OCI-LY7 (cell line): Measurements from ENCODE around the gene PPARGC1A. TPM values are rescaled to one million over a fixed set of nuclear protein-coding genes. Genes with fewer than 3 reads are reported as not detected.

ENCODE experiments used
- BruUV-seq: library from RNA; stranded (reverse); fragments of 400-500 nt; replicated peaks from 2 replicates; lab custom pipeline; 2021; lab: Mats Ljungman, UMichigan
- CTCF ChIA-PET: fragments of 300-600 bp; sonication (Branson Sonifier 250); formaldehyde crosslinking; loops from one replicate; lab custom pipeline; 2022; ENCODE audit warnings: antibody characterized with exemption; ENCODE audit not compliant: unreplicated experiment; lab: Charles Lee
- POLR2A ChIA-PET: fragments of 300-600 bp; sonication (Branson Sonifier 250); formaldehyde crosslinking; loops from one replicate; lab custom pipeline; 2022; ENCODE audit warnings: antibody characterized with exemption; lab: Charles Lee
- DNase-seq: peaks from one replicate; pipeline ENCODE4 v3.0.0-alpha.2; 2015; ENCODE audit warnings: low spot score
- H2AFZ ChIP-seq: fragments of 200-600 bp; sonication (generic), shearing (Covaris generic); 2 replicates; pipeline ENCODE4 v1.6.1; 2014; ENCODE audit warnings: mild to moderate bottlenecking, antibody characterized with exemption, low read length, moderate library complexity
- H3K27ac ChIP-seq: fragments of 200-600 bp; sonication (generic); 2 replicates; pipeline ENCODE4 v1.5.1; 2014; ENCODE audit warnings: mixed run types, low read depth, mild to moderate bottlenecking, moderate library complexity, low read length, inconsistent platforms; ENCODE audit not compliant: poor library complexity, severe bottlenecking
- H3K36me3 ChIP-seq: fragments of 200-600 bp; sonication (generic); 2 replicates; pipeline ENCODE4 v1.6.1; 2014; ENCODE audit warnings: mild to moderate bottlenecking, antibody characterized with exemption, low read length, moderate library complexity, mixed read lengths; ENCODE audit not compliant: insufficient read depth
- H3K4me1 ChIP-seq: fragments of 200-600 bp; sonication (generic); 2 replicates; pipeline ENCODE4 v1.5.1; 2014; ENCODE audit warnings: mild to moderate bottlenecking, low read length; ENCODE audit not compliant: insufficient read depth, poor library complexity, severe bottlenecking
- H3K4me2 ChIP-seq: fragments of 200-600 bp; sonication (generic); 2 replicates; pipeline ENCODE4 v1.6.1; 2014; ENCODE audit warnings: mild to moderate bottlenecking, low read length
- H3K4me3 ChIP-seq: fragments of 200-600 bp; sonication (generic); 2 replicates; pipeline ENCODE4 v1.5.1; 2014; ENCODE audit warnings: mild to moderate bottlenecking, low read depth, low read length; ENCODE audit not compliant: poor library complexity, severe bottlenecking
- H3K79me2 ChIP-seq: fragments of 200-600 bp; sonication (generic); 2 replicates; pipeline ENCODE4 v1.6.1; 2016; ENCODE audit warnings: low read depth, mild to moderate bottlenecking, low read length, moderate library complexity, mixed read lengths; ENCODE audit not compliant: insufficient read depth
- H3K9me2 ChIP-seq: fragments of 200-600 bp; sonication (generic); 2 replicates; pipeline ENCODE4 v1.6.1; 2016; ENCODE audit warnings: mild to moderate bottlenecking, low read length, mixed read lengths; ENCODE audit not compliant: insufficient read depth
- H3K9me3 ChIP-seq: fragments of 200-600 bp; sonication (generic); 2 replicates; pipeline ENCODE4 v1.6.1; 2014; ENCODE audit warnings: mild to moderate bottlenecking, mixed run types, low read length, mixed read lengths
- H4K20me1 ChIP-seq: fragments of 200-600 bp; sonication (generic); 2 replicates; pipeline ENCODE4 v1.6.1; 2014; ENCODE audit warnings: mild to moderate bottlenecking, antibody characterized with exemption, low read length, moderate library complexity, mixed read lengths; ENCODE audit not compliant: insufficient read depth
- CTCF ChIP-seq: fragments of 200-600 bp; sonication (generic); conservative IDR thresholded peaks from 2 replicates; pipeline ENCODE4 v1.5.1; 2014; ENCODE audit warnings: mild to moderate bottlenecking, antibody characterized with exemption, low read length, moderate library complexity, mixed read lengths
- EZH2phosphoT487 ChIP-seq: fragments of 200-600 bp; sonication (generic); IDR thresholded peaks from 2 replicates; pipeline ENCODE4 v1.6.1; 2018; ENCODE audit warnings: low read depth, borderline replicate concordance, mild to moderate bottlenecking, mixed run types, antibody characterized with exemption, low read length, moderate library complexity, mixed read lengths
- intact Hi-C: fragments of 100-400 bp; cut with micrococcal nuclease; formaldehyde crosslinking; loops from one replicate; pipeline ENCODE4 v1.10.0; 2022; ENCODE audit not compliant: unreplicated experiment
- total RNA-seq, 2 experiments: library from RNA; depleted of rRNA in 1 of 2; stranded (reverse); fragments of >200 nt in 1 of 2; shearing (Covaris generic) in 1 of 2; gene quantifications; 2 replicates each; pipeline ENCODE4 v1.2.3, GENCODE V29; 2014 to 2022

PPARGC1A gene
- total RNA-seq, 2 experiments from 2014 or later = 0.40 TPM; not detected in 1

- ChIA-PET CTCF (no interaction called here), POLR2A (interaction anchor here (1.1 kb wide), 1 partner anchor 20 kb away, joined by 3 read pairs; no protein-coding TSS in a partner anchor)
- H3K36me3 ChIP-seq = no peaks in the 10 kb centered on the region
- no peak for TF ChIP-seq EZH2phosphoT487
- TF ChIP-seq CTCF = no peak
- H2AFZ ChIP-seq = no peak overlapping the region
- H3K4me2 ChIP-seq = no peak overlapping the region
- H3K27ac ChIP-seq = no peak overlapping the region
- no peak overlapping the region for H3K4me3 ChIP-seq
- no peaks in the 10 kb centered on the region for H3K9me3 ChIP-seq
- no peaks in the 10 kb centered on the region for H4K20me1 ChIP-seq
- no peaks in the 10 kb centered on the region for H3K4me1 ChIP-seq
- intact Hi-C loops = no loop called here
- DNase-seq = no peak
- no peaks in the 10 kb centered on the region for H3K79me2 ChIP-seq
- BruUV-seq = no TSS peak
- no peaks in the 10 kb centered on the region for H3K9me2 ChIP-seq
These were observed 121.3 kb downstream of the PPARGC1A start for GRCh38 chr4:23768541-23768940.

DNA sequence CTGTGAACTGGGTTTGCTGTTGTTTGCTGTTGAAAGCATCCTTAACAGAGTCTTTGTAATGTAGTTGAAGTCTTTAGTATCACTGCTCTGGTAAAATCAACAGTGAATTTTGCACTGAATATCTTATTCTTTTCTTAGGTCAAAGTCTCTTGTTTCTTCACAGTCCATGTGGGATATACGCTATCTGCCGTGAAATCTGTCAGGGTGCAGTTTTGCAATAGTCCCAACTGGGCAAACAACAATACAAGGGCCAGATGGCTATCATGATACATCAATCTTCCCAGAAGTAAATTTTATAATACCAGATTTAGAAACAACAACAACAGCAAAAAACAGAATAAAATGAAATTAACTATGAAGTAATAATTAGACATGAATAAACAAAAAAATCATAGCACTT lies 123.5 kb downstream of the PPARGC1A start:
- intact Hi-C loops = no loop called here
- Histone ChIP-seq H3K36me3 (no peaks in the 10 kb centered on the region), H3K4me3 (no peak overlapping the region), H3K4me2 (no peak overlapping the region), H3K9me2 (no peaks in the 10 kb centered on the region), H3K27ac (no peak overlapping the region), H2AFZ (no peak overlapping the region), H3K9me3 (no peaks in the 10 kb centered on the region), H3K4me1 (no peaks in the 10 kb centered on the region), H4K20me1 (no peaks in the 10 kb centered on the region), H3K79me2 (no peaks in the 10 kb centered on the region)
- no peak for TF ChIP-seq CTCF
- no peak for TF ChIP-seq EZH2phosphoT487
- DNase-seq = no peak
- ChIA-PET POLR2A (no interaction called here), CTCF (no interaction called here)
- no TSS peak for BruUV-seq

DNA sequence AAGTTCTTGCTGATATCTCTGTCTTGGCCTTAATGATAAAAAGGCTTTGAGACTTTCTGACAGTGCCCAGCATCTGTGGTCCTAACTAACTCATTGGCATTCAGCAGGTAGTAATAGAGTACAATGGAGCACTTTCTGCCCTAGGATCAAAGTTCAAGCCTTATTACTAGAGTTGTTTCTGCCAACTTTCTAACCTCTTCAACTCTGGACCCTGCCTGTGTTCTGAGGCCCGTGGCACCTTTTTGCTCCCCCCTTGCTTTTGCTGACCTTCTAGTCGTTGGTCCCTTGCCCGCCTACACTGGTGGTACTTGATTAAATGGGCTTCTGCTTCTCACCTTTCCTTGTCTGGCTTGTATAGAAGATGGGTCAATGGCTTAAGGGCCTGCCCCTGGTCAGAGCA lies 126.3 kb downstream of the PPARGC1A start:
- no TSS peak for BruUV-seq
- intact Hi-C loops = no loop called here
- Histone ChIP-seq H3K4me2 (no peak overlapping the region), H3K27ac (no peak overlapping the region), H3K36me3 (no peaks in the 10 kb centered on the region), H3K4me3 (no peak overlapping the region), H3K9me2 (no peaks in the 10 kb centered on the region), H2AFZ (no peak overlapping the region), H3K9me3 (no peaks in the 10 kb centered on the region), H3K4me1 (no peaks in the 10 kb centered on the region), H3K79me2 (no peaks in the 10 kb centered on the region), H4K20me1 (no peaks in the 10 kb centered on the region)
- ChIA-PET CTCF (no interaction called here), POLR2A (no interaction called here)
- DNase-seq = no peak
- TF ChIP-seq CTCF (no peak), EZH2phosphoT487 (no peak)
